HG02588 (cell line): Measurements from ENCODE around the gene DBF4B.

Source experiments
- ATAC-seq: cut with Tn5 transposase; IDR thresholded peaks from one replicate; pipeline ENCODE4 v1.9.1; 2021; ENCODE audit warnings: mild to moderate bottlenecking, moderate library complexity; ENCODE audit not compliant: unreplicated experiment

Gene DBF4B

DNA sequence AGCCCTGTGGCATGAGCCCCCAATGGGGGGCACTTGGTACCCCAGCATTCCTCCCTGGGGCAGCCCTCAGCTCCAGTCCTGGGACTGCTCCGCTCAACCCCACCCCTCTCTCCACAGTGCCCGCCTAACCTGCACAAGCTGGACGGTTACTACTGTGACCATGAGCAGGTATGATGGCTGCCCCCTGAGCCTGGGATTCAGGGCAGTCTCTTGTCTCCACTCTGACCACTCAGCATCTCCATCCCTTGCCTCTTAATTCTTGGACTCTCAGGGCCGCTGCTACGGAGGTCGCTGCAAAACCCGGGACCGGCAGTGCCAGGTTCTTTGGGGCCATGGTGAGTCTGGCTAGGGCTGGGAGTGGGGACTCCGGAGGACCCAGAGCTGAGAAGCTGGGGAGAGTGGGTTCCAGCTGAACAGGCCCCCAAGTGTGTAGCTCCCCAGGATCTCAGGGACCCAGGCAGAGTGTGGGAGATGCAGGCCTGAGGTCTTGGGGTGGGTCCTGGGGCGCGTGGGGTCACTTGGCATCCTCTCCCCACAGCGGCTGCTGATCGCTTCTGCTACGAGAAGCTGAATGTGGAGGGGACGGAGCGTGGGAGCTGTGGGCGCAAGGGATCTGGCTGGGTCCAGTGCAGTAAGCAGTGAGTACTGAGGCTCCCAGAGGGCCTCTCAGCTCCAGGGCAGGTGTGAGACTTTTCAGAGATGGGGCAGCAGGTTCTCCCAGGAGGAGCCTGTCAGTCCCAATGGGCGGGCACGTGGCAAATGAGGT is 68.3 kb downstream of the DBF4B start:
- ATAC-seq, result no peak

DNA sequence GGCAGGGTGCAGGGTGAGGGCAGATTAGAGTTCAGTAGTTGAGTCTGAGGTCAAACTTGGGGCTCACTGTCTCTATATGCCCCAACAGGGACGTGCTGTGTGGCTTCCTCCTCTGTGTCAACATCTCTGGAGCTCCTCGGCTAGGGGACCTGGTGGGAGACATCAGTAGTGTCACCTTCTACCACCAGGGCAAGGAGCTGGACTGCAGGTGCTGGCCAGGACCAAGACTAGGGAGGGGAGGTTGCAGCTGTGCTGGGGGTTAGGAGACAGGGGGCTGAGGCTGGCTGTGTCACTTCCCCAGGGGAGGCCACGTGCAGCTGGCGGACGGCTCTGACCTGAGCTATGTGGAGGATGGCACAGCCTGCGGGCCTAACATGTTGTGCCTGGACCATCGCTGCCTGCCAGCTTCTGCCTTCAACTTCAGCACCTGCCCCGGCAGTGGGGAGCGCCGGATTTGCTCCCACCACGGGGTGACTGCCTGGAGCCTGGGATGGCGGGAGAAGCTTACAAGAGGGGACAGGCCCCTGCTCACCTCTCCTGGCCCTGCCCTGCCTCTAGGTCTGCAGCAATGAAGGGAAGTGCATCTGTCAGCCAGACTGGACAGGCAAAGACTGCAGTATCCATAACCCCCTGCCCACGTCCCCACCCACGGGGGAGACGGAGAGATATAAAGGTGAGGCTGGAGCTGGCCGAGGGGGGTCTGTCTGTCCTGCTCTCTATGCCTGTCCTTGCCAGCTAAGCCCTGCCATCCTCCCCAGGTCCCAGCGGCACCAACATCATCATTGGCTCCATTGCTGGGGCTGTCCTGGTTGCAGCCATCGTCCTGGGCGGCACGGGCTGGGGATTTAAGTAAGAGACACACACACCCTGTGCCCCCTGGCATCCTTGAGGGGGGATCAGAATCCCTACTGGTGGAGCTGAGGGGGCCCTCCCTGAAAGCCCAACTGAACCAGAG is 69.2 kb downstream of the DBF4B start:
- no peak for ATAC-seq

DNA sequence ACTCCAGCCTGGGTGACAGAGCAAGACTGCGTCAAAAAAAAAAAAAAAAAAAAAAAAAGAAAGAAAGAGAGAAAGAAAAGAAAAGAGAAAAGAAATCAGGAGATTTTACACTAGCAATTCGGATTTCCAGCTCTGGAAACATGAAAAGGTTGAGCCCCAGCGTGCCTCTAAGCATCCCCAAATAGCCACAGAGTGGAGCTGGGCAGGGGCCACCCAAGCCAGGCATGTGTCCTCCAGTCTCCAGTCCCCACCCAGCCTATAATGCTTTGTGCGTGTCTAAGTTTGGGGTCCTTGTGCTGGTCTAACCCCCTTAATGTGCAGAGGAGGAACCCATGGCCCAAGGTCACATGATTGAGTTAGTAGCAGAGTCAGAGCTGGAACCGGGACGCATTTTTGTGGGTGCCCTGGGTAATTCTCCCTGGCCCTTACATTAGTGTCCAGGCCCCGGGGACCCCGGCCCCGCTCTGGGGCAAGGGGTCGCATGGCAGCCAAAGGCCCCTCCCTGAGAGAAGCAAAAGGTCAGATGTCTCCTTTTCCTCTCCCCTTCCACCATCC is 70.3 kb downstream of the DBF4B start:
- no peak for ATAC-seq

DNA sequence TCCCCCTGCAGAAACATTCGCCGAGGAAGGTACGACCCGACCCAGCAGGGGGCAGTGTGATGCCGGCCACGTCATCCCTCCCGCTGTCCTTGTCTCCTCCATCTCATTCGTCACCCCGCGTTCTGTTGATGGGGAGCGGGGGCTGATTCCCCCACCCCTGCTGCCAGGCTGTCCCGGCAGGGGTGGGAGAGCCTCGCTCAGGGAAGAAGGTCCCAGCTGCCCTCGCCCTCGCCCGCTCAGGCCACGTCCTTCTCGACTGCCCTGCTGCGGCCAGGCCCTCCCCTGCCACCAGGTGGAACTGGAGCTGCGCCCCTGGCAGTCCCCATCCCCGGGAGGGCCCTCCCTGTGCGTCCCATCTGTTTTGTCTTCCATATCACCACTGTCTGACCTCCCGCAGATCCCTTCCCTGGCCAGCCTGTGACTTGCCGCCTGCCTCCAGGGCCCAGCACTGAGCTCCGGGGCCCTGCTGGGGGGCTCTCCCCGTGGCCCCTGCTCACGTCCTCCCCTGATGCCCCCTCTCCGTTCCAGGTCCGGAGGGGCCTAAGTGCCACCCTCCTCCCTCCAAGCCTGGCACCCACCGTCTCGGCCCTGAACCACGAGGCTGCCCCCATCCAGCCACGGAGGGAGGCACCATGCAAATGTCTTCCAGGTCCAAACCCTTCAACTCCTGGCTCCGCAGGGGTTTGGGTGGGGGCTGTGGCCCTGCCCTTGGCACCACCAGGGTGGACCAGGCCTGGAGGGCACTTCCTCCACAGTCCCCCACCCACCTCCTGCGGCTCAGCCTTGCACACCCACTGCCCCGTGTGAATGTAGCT is 71.0 kb downstream of the DBF4B start:
- ATAC-seq, result no peak

DNA sequence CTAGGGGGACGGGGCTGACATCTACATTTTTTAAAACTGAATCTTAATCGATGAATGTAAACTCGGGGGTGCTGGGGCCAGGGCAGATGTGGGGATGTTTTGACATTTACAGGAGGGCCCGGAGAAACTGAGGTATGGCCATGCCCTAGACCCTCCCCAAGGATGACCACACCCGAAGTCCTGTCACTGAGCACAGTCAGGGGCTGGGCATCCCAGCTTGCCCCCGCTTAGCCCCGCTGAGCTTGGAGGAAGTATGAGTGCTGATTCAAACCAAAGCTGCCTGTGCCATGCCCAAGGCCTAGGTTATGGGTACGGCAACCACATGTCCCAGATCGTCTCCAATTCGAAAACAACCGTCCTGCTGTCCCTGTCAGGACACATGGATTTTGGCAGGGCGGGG is 71.7 kb downstream of the DBF4B start:
- no peak for ATAC-seq

DNA sequence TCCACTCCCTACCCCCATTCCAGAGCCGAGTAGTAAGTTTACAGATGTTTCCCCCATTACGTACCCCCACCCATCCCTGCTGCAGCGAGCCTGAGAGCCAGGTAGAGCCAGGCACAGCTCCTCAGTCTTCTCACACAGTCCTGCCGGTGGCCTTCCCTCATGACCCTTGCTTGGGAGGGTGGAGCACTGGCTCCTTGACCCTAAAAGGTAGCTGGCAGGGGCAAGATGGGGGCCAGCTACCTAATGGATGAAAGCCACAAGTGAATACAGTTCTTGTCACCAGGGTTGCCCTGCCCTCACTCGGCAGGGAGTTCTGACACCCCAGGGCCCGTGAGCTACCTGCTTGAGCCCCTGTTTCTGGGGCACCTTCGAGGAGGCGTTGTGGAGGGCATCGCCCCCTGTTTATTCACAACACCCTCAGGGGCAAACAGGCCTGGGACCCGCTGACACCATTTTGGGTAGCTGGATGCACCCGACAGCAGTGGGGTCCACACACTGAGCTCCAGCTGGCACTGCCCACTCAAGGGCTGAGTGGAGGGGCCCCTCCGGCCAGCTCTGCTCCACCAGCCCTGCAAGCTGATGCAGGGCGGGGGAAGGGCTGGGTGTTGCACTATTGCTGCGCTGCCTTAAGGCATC is 72.5 kb downstream of the DBF4B start:
- no peak for ATAC-seq

DNA sequence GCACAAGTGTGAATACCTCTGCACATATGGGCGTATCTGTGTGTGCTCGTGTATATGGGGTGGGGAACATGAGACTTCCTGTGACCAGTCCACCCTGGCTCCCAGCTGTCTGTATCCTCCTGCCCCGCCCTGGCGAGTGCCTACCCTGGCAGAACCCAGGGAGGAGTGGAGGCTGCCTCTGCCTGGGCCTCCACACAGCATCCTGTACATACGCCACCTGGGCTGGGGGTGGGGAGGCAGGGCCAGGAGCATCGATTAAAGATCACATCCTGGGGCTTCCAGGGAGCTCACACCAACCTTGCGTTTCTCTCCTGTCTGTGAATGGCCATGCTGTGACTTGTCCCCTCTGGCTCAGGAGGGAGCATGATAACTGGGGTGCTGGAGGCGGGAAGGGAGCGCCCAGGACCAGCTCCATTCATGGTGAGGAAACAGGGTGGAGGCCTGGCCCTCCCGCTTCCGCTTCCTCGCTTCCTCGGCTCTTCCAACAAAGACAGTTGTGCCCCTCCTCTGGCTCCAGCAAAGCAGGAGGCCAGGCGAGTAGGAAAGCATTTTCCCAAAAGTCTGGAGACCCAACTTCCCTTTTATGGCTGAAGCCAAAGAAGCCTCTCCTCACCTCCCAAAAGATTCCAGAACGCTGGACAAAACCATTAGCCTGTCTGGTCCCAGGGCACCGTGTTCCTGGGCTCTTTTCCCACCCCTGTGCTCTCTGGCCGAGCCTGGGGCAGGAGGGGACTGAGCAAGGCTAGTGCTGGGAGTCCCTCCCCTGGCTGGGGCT is 73.3 kb downstream of the DBF4B start:
- ATAC-seq, result no peak

DNA sequence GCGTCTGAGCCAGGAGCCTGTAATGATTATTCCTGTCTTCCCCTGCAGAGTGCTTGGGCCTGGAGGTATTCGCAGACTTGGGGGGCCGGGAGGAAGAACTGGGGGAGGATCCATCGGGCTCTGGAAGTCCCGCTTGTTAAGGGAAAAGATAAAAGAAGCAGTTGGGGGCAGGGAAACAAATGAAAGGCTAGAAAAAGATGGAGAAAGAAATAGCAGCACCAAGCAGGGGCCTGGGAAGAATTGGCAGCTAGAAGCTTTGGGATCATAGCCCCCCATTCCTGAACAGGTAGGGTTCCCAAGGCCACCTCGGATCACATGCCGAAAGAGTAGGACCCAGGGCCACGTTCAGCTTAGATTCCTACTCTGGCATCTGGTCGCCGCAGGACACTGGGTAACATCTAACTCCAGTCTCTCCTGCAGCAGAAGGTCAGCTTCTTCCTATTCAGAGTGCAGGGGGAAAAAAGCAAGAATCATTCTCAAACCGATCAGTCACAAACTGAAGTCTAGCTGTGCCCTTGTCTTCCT is 73.9 kb downstream of the DBF4B start:
- no peak for ATAC-seq

DNA sequence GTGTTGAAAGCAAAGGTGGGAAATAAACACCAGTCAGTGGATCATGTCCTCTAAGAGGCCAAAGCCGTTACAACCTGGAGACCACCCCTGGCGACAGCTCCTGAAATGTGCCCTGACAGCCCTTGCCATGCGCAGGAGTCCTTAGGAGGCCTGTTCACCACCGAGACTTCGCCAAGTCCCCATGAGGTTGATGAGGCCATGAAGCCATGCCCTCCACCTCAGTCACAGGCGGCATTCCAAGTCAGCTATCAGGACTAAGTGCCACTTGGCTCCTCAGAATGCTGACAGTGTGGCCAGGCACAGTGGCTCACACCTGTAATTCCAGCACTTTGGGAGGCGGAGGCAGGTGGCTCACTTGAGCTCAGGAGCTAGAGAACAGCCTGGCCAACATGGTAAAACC is 77.5 kb downstream of the DBF4B start:
- ATAC-seq, result no peak

DNA sequence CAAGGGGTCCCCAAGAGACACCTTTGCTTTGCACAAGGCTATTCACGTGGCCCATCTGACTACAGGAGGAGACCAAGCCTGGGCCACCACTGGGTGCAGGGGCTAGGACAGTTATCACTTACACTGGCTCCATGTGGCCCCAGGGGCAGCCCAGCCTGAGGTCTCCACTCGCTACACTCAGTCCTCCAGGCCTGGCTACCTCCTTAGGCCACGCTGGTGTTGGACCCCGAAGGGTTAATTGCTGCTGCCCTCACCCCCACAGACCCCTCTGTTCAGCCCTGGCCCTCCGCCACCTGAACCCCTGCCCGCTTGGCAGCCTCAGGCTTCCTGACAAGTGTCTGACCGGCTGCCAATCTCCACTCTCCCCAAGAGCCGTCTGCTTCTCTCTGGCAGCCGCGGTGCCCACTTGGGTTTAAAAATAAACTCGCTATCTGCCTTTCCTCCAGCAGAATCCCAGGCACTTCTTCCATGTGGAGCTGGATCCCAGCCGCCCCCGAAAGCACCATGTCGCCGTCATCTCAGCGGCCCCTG is 78.2 kb downstream of the DBF4B start:
- no peak for ATAC-seq

DNA sequence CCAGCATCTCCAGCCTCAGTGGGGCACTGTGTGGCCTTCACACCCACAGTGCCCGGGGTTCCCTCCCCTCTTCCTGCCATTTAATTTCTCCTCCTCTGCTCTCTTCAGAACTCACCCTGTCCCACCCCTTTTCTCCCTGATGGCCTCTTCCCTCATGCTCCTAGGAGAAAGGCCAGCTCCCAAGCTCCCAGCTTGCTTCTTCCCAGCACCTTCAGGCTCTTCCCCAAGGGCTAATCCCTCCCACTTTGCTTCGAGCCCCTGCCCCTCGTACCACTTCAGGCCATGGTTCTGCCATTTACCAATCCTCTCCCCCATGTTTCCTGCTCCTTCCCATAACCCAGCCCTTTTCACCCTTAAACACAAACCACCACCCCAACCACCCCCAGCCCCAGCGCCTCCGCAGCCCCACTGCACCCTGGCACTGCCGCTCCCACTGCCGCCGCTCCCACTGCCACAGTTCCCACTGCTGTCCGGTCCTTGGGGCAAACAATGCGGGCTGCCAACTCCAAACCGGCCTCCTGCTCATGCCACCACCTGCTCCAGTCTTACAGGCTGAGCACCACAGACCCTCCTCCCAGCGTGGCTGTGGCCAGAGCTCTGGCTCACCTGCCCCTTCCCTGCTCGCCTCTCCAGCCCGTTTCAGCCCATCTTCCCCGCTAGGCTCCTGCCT is 78.9 kb downstream of the DBF4B start:
- no peak for ATAC-seq

DNA sequence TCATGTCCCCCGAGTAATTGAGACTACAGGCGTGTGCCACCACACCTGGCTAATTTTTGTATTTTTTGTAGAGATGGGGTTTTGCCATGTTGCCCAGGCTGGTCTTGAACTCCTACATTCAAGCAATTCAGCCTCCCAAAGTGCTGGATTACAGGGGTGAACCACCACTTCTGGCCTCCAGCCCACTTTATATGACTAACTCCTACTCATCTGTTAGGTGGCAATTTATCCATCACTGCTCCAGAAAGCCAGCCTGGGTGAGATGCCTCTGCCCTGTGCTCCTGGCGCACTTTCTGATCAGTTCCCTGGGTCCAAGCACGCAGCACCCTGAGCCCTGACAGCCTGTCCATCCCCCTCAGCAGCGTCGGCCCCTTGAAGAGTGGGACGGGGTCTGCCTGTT is 79.7 kb downstream of the DBF4B start:
- ATAC-seq, result no peak

DNA sequence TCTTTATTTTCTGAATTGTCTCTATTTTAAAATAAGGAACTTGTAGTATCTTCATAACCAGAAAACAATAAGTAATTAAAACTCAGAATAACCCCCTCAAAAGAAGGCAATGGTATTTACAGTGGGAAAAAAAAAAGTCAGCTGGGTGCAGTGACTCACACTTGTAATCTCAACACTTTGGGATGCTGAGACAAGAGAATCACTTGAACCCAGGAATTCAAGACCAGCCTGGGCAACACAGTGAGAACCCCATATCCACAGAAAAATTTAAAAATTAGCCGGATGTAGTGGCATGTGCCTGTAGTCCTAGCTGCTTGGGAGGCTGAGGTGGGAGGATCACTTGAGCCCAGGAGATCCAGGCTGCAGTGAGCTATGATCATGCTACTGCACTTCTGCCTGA is 83.8 kb downstream of the DBF4B start:
- ATAC-seq, result no peak

DNA sequence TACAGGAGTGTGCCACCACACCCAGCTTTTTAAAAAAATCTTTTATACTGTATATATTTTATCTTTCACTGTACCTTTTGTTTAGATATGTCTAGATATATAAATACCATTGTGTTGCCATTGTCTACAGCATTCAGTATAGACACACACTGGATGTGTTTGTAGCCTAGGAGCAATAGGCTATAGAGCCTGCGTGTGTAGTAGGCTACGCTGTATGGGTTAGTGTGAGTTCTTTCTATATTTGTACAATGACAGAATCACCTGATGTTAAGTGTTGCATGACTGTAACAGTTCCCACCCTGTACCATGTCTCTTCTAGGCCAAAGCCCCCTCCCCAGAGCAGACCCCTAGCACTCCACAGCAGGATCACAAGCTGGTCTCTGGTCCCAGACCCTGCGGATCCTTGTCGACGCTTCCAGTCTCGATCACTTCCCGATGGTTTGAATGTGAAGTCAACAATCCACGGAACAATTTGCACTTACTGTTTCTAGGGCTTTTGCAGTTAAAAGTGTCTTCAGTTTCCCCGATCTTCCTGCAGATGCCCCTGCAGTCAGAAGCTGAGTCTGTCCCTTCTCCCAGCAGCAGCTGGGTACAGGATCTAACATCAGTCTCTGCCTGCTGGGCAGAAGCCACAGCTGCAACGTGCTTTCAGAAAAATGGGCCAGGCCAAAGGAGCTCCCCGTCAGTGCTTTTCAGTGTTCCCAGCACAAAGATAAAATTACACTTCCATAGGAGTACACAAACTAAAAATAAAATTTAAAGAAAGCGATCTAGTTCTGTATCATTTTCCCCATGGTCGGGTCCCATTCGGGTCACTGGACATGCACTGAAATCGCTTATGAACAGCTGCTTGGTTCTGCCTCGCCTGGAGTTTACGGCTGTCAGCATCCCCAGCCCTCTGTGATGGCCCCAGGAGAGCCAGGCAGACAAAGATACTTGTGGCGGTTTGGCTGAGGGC is 85.7 kb downstream of the DBF4B start:
- ATAC-seq, result no peak

DNA sequence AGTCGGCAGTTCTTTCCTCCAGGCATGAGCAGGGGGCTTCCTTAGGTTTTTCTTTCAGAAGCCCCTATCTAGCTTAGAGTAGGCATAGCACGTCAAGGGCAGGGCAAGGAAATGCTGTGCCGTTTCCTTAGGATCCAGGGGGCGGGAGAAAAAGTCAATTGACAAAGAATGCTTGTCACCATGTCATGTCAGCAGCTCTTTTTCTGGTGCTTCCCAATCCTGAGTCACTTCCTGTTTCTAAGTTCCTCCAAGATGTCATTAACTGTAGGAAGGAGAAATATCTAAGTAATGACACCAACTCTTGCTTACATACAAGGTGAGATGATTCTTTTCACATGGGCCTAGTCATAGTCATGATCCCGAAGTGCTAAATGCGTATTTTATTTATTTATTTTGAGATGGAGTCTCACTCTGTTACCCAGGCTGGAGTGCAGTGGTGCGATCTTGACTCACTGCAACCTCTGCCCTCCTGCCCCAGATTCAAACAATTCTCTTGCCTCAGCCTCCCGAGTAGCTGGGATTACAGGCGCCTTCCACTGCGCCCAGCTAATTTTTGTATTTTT is 86.5 kb downstream of the DBF4B start:
- ATAC-seq, result no peak

DNA sequence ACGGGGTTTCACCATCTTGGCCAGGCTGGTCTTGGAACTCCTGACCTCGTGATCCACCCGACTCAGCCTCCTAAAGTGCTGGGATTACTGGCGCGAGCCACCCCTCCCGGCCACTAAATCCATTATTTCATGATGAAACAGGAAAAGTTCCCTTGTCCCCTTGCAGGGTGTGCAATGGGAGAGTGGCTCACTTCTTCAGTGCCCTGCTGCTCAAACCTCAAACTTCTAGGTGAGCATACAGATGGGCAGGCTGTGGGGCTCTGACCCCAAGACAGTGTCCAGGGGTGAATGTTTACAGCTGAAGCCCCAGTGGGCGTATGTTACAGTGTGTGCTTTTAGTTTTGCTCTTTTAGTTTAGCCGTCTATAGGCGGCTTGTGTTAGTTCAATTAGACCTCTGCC is 87.0 kb downstream of the DBF4B start:
- ATAC-seq, result no peak

DNA sequence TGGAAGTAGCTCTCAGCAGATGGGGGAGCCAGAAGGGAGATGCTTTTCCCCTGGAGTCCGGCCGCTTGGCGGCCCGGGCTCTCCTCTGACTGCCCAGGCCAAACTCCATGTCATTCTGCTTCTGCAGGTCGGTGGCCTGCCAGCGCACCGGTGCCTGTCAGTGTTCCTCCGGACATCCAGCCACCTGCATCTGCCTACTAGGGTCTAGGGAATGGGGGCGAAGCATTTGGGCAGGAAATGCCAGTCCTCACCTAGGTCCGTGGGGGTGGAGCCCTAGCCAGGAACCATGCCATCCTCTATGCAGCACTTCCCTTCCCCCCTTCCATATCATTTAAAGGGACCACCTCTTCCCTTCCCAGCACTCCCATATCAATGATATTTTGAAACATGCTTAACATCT is 87.5 kb downstream of the DBF4B start:
- no peak for ATAC-seq
